Astrocyte of the spinal cord (primary cell): Measurements from ENCODE around the gene CD84.
"Not testable (repeated sequence)": the region's sequence is repeated elsewhere in the genome, so short reads cannot be mapped to it uniquely, and the experiment has no call there.

Experiments used
- DNase-seq: peaks from one replicate; pipeline ENCODE4 v3.0.0; 2011; ENCODE audit warnings: low read depth, low spot score
- H3K4me3 ChIP-seq: 2 replicates; pipeline ENCODE4 v1.5.1; 2011; ENCODE audit warnings: low read depth, mild to moderate bottlenecking, low read length, moderate library complexity
- CTCF ChIP-seq: IDR thresholded peaks from 2 replicates; pipeline ENCODE4 v1.5.1; 2012; ENCODE audit warnings: low read depth, mild to moderate bottlenecking, low read length, inconsistent platforms
- in situ Hi-C: cut with HindIII; loops from 2 replicates; pipeline ENCODE4 v1.10.0; 2017; ENCODE audit warnings: low sequenced_read_pairs

CD84 gene

DNA sequence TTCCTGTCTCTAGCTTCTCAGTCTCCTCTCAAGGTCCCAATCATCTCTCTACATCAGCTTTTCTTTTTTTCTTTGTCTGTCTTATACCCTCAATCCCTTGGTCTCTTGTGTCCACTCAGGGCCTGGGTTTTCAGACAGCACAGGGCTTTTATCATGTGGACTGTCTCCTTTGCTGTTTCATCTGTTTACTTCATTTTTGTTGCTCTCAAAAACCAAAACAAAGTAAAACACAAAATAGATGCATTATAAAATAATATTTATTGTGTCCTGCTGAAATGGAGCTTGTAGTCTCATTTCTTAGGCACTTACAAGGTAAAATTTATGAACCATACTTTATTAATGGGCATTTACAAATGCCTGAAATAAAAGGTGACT is 38.5 kb downstream of the CD84 start:
- no peak for TF ChIP-seq CTCF
- in situ Hi-C loops, result no loop called here
- no peak for DNase-seq
- no peak overlapping the region for H3K4me3 ChIP-seq

- TF ChIP-seq CTCF, result no peak
- DNase-seq, result no peak
- in situ Hi-C loops, result no loop called here
- H3K4me3 ChIP-seq, result no peak overlapping the region
Observed at GRCh38 chr1:160539990-160540858, 39.1 kb downstream of the CD84 start.

GRCh38 chr1:160539684-160539989 is 39.7 kb downstream of the CD84 start:
- no peak overlapping the region for H3K4me3 ChIP-seq
- no peak for DNase-seq
- TF ChIP-seq CTCF, result no peak
- in situ Hi-C loops, result no loop called here

- TF ChIP-seq CTCF, result no peak
- no peak overlapping the region for H3K4me3 ChIP-seq
- in situ Hi-C loops, result no loop called here
- no peak for DNase-seq
Observed at GRCh38 chr1:160538985-160539651, 40.2 kb downstream of the CD84 start.

GRCh38 chr1:160537714-160538665 is 41.3 kb downstream of the CD84 start:
- in situ Hi-C loops, result no loop called here
- DNase-seq, result no peak
- no peak overlapping the region for H3K4me3 ChIP-seq
- no peak for TF ChIP-seq CTCF

- TF ChIP-seq CTCF, result no peak
- no peak for DNase-seq
- in situ Hi-C loops, result no loop called here
- H3K4me3 ChIP-seq, result no peak overlapping the region
Observed at GRCh38 chr1:160534823-160535605, 44.3 kb downstream of the CD84 start.

- DNase-seq, in situ Hi-C loops, H3K4me3 ChIP-seq: not testable (repeated sequence)
Observed at GRCh38 chr1:160532557-160532813, 46.8 kb downstream of the CD84 start.

GRCh38 chr1:160531809-160532556 is 47.3 kb downstream of the CD84 start:
- DNase-seq, in situ Hi-C loops, H3K4me3 ChIP-seq: not testable (repeated sequence)
